Body of pancreas (tissue), 4 donors: Measurements from ENCODE around the gene LARP1. TPM values are rescaled to one million over a fixed set of nuclear protein-coding genes. Genes with fewer than 3 reads are reported as not detected.

Experiments used
- ATAC-seq: fragments of 150-250 bp; one replicate; pipeline ENCODE4 v1.9.1; 2016
- DNase-seq, 4 donors: peaks; one replicate each; pipeline ENCODE4 v3.0.0-alpha.2; 2019
- H3K27ac ChIP-seq, 4 donors: fragments of 200-600 bp; sonication (generic); 1 replicate in 3 of 4; 2 replicates in 1 of 4; pipeline versions ENCODE4 v1.5.1 to v1.6.1; 2016 to 2019; ENCODE audit warnings: mild to moderate bottlenecking in 1 of 4, mixed read lengths in 1 of 4, moderate library complexity in 1 of 4
- H3K27me3 ChIP-seq, 2 donors: fragments of 200-600 bp; sonication (generic); one replicate each; pipeline ENCODE4 v1.6.0; 2016; ENCODE audit warnings: mild to moderate bottlenecking in 1 of 2
- H3K36me3 ChIP-seq, 2 donors: fragments of 200-600 bp; sonication (generic); replicated peaks in 1 of 2; 2 replicates each; pipeline ENCODE4 v1.5.1; 2016; ENCODE audit warnings: low read depth in 2 of 2; ENCODE audit not compliant: insufficient read depth in 1 of 2
- H3K4me1 ChIP-seq: fragments of 200-600 bp; sonication (generic); one replicate; pipeline ENCODE4 v1.6.0; 2016
- H3K4me3 ChIP-seq, 2 donors: fragments of 200-600 bp; sonication (generic); 1 replicate in 1 of 2; 2 replicates in 1 of 2; pipeline ENCODE4 v1.5.1; 2016 to 2019
- H3K9me3 ChIP-seq, 3 donors: fragments of 200-600 bp; sonication (generic); 1 replicate in 2 of 3; 2 replicates in 1 of 3; pipeline ENCODE4 v1.5.1; 2016
- CTCF ChIP-seq, 7 experiments: fragments of 450-650 bp in 4 of 7; fragments of 200-600 bp in 3 of 7; sonication (generic) in 3 of 7; IDR thresholded peaks; one replicate each; pipeline ENCODE4 v1.5.1; 2016 to 2019; ENCODE audit warnings: antibody characterized with exemption in 7 of 7
- POLR2A ChIP-seq, 3 donors: fragments of 450-650 bp; IDR thresholded peaks; one replicate each; pipeline ENCODE4 v1.6.1; 2016; ENCODE audit warnings: antibody characterized with exemption in 3 of 3, mild to moderate bottlenecking in 2 of 3
- WGBS, 2 donors: methylation state at CpG; one replicate each; pipeline ENCODE4 v1.1.5; 2017; 5-methylcytosine and 5-hydroxymethylcytosine counted together
- intact Hi-C: fragments of 100-400 bp; cut with DNase I; formaldehyde crosslinking; loops from one replicate; pipeline ENCODE4 v1.15.1; 2023
- total RNA-seq, 2 donors: library from RNA; depleted of rRNA; stranded (reverse); fragments of >200 nt; gene quantifications; one replicate each; pipeline ENCODE4 v1.1.0, GENCODE V29; 2016

LARP1 gene
- total RNA-seq, 2 donors from 2014 or later, result 96.2 to 151 TPM

GRCh38 chr5:154754460-154755360, 467 bp upstream of the LARP1 start:
- ATAC-seq (peak; percentile 88), DNase-seq (peak; percentile 99 to 100 (median 100))
- intact Hi-C loops, result no loop called here
- Histone ChIP-seq H3K27ac (peak overlapping the region; percentile 88 to 99 (median 98)), H3K4me1 (peaks cover 40% of the 10 kb centered on the region), H3K27me3 (no peaks in the 10 kb centered on the region), H3K36me3 (no peaks in the 10 kb centered on the region), H3K4me3 (peak overlapping the region; percentile 84 to 98), H3K9me3 (no peaks in the 10 kb centered on the region)
- WGBS, 2 donors, result 4 to 18% methylated on average over 34 to 77 of the region's 92 CpGs
- TF ChIP-seq POLR2A (IDR thresholded peaks at IDR 0.05), result peak in 2 of 3 donors; percentile 33 to 46
- peak in 5 of 7 experiments; percentile 23 to 66 (median 59) for TF ChIP-seq CTCF (IDR thresholded peaks at IDR 0.05)

DNA sequence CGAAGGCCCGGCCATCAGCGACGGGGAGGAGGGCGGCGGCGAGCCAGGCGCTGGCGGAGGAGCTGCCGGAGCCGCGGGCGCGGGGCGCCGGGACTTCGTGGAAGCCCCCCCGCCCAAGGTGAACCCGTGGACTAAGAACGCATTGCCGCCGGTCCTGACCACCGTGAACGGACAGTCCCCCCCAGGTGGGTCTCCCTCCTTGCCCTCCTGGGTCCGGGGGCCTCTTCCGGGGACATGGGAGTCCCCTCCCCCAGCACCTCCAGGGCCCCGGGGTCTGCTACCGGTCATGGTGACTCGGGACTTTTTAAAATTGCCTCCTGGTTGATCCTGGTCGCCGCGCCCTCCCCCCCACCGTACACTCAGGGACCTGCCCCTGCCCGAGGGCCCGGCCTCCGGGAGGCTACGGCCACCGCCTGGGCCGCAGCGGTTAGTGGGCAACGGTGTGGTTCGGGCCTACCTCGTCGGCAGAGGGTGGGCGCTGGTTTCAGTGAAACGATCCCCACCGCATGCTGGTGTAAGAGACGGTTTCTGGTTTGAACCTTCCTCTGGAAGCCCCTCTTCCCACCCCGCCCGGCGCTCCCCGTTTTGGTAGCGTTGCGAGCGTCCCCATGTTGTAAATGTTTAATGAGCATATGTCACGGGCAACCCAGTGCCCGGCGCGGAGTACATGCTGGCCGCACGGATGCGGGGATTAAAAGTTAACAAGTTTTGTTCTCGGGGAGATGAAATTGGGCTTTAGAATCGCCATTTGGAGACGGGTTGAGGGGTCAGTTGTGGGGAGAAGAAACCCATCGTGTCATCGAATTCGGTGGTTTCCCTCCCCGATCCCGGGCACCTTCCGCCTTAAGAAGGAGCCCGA, 1.1 kb downstream of the LARP1 start:
- Histone ChIP-seq H3K27me3 (no peaks in the 10 kb centered on the region), H3K4me1 (peaks cover 55% of the 10 kb centered on the region), H3K4me3 (peak overlapping the region; percentile 84 to 98), H3K9me3 (no peaks in the 10 kb centered on the region), H3K27ac (peak overlapping the region; percentile 88 to 99 (median 98)), H3K36me3 (no peaks in the 10 kb centered on the region)
- DNase-seq (peak; percentile 63 to 67 (median 65)), ATAC-seq (peak; percentile 18)
- WGBS, 2 donors, result 0 to 1% methylated on average over 24 to 67 of the region's 72 CpGs
- intact Hi-C loops, result no loop called here
- TF ChIP-seq POLR2A (IDR thresholded peaks at IDR 0.05) (peak in 2 of 3 donors; percentile 19 to 45), CTCF (IDR thresholded peaks at IDR 0.05) (no peak)

DNA sequence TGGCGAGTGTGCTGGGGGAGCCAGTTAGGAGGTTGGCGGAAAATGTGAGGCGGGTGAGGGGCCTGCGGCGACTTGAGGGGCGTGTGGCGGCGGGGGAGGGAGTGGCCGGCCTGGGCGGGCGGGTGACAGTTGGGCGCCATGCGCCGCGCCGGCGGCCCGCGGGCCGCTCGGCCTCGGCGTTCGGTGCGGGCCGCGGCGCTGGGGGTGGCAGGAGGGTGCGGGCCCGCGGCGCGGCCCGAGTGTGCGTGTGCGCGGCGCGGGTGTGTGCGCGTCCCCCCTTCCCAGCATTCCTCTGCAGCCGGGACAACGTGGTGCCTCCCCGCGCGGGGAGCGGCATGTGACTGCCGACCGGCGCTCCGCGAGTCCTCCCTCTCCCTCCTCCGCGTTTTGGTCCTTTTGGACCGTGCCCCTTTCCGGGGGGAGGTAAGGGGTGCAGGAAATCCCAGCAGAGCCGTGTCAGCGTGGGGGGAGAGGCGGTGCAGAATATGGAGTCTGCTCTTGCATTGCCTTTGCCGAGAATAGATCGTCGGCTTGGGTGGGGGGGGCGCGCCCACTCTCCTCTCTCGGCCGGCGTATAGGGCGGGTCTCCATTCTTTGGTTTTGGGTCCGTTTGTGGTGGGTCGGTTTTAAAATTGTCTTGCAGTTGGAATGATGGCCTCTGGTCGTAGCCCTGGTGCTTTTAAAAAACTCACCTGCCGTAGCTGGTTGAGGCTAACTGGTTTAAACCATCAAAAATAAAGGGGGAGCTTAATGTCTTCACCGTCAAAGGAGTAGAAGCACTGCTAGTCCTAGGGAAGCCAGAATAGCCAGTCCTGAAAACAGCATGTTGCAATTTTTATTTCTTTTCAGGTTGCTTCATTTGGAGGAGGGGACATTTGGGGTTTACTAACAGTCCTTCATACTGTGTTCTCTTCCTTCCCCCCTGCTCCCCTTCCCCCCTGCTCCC, 2.0 kb downstream of the LARP1 start:
- peak; percentile 62 to 70 (median 63) for DNase-seq
- intact Hi-C loops, result no loop called here
- 0% methylated on average over 11 to 60 of the region's 73 CpGs for WGBS, 2 donors
- Histone ChIP-seq H3K4me1 (peaks cover 64% of the 10 kb centered on the region), H3K27me3 (no peaks in the 10 kb centered on the region), H3K27ac (peak overlapping the region; percentile 88 to 99 (median 98)), H3K36me3 (no peaks in the 10 kb centered on the region), H3K4me3 (peak overlapping the region; percentile 84 to 98), H3K9me3 (no peaks in the 10 kb centered on the region)
- peak; percentile 9 for ATAC-seq
- TF ChIP-seq CTCF (IDR thresholded peaks at IDR 0.05) (peak in 1 of 7 experiments; percentile 7), POLR2A (IDR thresholded peaks at IDR 0.05) (peak; percentile 26 to 50 (median 49))

GRCh38 chr5:154757814-154758406, 2.7 kb downstream of the LARP1 start:
- TF ChIP-seq POLR2A (IDR thresholded peaks at IDR 0.05), result peak in 2 of 3 donors; percentile 40 to 73
- TF ChIP-seq CTCF (IDR thresholded peaks at IDR 0.05), result no peak
- Histone ChIP-seq H3K4me1 (peaks cover 70% of the 10 kb centered on the region), H3K27ac (peak overlapping the region; percentile 77 to 99 (median 94)), H3K9me3 (no peaks in the 10 kb centered on the region), H3K36me3 (no peaks in the 10 kb centered on the region), H3K27me3 (no peaks in the 10 kb centered on the region), H3K4me3 (no peak overlapping the region)
- intact Hi-C loops, result no loop called here
- ATAC-seq (no peak), DNase-seq (peak; percentile 61 to 86 (median 70))
- WGBS, 2 donors, result 0 to 2% methylated on average over 5 of the region's 5 CpGs
